ENCODE measurements around the gene GCC1.
"Not testable (repeated sequence)": the region's sequence is repeated elsewhere in the genome, so short reads cannot be mapped to it uniquely, and the experiment has no call there.

GCC1 gene

DNA sequence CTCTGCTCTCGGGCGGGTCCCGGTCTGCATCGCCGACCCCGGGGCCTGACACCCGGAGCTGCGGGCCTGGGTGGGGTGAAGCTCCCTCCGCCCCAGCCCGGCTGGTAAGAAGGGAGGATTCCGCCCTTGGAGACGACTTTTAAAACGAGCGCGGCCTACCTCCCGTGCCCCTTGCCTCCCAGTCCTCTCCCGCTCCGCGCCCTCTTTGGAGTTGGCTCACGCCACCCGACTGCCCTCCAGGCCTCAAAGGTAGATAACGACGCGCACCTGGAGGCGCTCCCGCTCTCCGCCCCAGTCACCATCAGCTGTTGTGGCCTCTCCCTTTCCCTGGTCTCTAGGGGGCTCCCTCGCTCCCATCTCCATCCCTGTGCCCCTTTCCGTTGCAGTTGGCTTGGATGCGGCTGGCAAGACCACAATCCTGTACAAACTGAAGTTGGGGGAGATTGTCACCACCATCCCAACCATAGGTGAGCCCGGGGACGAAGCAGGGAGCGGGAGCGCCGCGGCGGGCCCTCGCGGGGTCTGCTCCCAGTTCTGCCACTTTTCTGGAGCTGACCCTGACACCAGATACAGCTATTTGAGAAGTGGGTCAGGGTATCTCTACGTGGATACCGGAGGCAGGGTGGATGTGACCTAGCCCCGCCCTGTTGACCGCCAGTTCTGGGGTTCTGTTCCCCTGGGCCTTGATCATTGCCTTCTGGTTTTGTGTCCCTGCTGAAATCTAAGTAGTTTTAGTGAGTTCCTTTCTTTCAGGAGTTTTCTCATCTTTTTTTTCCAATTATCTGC, 3.5 kb upstream of the GCC1 start:
- peak; percentile 50 for DNase-seq

DNA sequence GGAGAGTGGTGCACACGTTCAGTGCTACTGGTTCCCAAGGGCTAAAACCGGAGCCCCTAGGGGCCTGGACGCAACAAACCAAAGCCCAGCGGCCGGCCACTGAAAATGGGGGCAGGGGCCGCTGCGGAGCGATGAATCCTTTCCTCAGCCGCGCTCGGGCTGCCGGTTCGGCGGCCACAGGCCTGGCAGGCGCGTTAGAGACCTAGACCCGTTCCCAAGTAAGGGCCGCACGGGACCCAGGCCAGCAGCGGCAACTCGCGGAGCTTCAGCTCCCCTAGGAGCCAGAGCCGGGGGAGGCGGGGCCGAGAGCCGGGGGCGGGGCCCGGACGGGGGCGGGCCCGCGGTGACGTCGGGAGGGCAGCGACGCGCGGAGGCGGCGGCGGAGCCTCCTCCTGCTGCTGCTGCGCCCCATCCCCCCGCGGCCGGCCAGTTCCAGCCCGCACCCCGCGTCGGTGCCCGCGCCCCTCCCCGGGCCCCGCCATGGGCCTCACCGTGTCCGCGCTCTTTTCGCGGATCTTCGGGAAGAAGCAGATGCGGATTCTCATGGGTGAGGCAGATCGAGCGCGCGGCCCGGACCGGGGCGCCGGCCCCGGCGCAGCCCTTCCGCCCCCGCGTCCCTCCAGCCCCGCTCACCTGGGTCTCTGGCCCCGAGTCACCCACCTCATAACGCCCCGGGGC, 2.8 kb upstream of the GCC1 start, which contains the start of gene ARF5:
Gene ARF5 (plus strand): TSS at position 393 of the 678 bp plus-strand sequence. CDS start 88 bp downstream, at position 481.
- DNase-seq = peak; percentile 92

DNA sequence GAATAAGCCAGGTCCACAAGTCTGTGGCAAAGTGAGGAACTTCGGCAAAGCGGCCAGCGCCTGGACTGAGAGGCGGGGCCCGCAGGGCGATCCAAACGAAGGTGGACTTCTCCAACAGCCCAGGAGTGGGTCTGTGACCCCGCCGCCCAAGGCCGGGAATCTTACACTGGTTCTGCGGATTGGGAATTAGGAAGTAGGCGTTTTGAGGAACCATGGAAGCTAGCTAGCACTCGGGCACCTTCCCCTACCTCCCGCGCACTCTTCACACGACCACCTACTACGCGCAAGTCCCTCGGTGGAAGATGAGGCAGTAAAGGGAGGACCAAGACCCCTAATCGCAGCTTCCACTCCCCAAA, 2.2 kb upstream of the GCC1 start:
- no peak for DNase-seq

DNA sequence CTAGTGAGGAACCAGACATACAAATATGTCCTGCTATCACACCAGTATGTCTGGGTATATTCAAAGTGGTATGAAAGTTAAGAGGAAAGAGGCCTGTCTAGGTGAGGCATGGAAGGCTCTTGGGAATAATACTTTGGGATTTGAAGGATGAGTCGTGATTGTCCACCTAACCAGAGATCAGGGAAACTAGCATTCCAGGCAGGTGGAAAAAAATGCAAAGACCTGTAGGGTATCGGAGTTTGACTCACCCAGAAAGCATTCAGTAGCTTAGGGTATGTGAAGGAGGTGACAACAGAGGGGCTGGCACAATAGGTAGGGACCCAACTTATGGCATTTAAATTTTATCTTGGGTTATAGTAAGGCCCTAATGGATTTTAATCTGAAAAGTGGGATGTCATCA, 950 bp upstream of the GCC1 start:
- no peak for DNase-seq

DNA sequence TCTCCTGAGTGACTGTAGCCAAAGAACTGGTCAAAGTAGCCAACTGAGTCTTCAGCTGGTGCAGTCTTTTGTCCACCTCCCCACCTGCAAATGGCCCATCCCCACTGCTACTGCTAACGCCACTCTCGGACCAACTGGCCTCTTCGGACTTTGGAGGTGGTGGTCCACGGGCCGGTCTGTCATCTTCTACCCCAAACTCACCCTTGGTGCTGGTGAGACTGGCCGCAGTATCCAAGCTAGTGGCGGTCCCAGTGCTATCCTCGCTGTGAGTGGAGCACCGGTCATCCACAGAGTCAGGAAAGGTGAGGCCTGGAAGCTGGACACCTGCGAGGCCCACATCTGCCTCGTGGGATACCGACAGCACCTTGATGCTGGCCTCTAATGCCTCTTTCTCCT, 750 bp downstream of the GCC1 start:
- DNase-seq = no peak

DNA sequence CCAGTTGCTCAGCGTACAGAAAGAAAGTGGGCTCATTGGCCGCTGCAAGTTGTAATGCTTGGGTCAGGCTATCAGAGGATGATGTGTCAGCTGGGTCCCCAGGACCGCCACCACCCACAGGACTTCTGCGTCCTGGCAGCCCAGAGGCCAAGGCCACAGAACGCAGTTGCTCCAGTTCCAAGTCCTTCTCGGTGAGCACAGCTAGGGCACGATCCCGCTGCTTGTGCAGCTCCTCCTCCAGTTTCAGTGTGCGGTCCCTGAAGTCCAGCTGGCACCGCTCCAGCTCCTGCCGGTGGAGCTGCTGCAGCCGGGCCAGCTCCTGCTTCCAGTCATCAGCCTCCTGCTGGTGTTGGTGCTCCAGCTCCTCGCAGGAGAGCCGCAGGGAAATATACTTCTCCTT, 3.0 kb downstream of the GCC1 start:
- no peak for DNase-seq

DNA sequence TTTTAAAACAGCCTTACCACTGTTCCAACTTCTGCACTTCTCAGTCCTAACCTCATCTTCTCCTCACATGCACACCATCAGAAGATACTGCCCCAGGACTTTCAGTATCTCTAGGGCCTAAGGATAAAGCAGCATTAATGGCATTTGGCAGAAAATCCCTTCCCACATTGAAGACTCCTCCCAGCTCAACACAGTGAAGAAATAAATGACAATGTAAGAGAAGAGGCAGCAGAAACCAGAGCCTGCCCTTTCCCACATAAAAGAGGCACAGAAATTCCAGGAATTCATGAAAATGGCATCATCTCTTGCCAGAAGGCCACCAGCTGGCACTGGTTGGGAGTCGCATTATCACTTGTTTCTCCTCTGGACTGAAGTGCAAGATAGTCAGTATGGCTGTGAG, 3.7 kb downstream of the GCC1 start:
- no peak for DNase-seq

DNA sequence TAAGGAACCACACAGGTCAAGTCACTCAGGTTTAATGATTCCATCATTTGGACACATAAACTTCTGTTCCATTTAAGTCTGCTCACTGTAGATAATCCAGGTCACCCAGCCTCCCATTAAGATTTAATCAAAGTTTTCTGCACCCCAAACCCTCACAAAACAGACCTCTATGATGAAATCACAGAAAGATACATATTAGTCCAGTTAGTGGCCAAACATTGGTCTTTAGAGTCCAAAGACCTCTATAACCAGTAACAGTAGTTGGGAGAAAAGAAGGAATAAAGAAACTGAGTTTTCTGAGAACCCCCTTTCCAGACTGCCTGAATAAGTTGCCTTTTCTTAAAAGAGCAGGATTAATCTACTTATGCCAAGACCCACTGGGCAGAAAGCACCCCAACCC, 4.8 kb downstream of the GCC1 start:
- no peak for DNase-seq

DNA sequence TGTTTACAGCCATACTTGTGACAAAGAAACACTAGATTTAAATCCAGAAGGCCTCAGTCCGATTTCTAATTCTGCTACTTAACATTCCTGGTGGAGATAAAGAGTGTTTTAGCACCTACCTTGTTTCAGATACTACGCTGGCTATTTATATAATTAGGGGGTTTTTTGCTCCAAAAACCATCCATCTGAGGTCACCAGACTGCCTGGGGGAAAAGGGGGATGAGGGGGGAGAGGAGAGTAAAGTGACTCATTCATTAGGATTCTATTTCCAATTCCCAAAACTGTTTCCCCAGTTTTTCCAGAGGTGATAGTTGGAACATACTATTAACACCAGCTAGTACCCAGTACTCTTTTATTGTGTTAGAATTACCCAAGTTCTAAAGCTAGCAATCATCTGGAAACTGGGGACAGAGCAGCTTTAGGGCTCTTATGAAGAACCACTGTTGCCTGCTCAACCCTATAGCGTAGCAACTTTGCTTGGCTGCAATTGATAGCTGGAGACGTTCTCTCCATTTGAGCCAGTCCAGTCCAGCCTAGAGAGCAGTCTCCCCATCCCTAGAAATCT, 6.6 kb downstream of the GCC1 start:
- DNase-seq = no peak

DNA sequence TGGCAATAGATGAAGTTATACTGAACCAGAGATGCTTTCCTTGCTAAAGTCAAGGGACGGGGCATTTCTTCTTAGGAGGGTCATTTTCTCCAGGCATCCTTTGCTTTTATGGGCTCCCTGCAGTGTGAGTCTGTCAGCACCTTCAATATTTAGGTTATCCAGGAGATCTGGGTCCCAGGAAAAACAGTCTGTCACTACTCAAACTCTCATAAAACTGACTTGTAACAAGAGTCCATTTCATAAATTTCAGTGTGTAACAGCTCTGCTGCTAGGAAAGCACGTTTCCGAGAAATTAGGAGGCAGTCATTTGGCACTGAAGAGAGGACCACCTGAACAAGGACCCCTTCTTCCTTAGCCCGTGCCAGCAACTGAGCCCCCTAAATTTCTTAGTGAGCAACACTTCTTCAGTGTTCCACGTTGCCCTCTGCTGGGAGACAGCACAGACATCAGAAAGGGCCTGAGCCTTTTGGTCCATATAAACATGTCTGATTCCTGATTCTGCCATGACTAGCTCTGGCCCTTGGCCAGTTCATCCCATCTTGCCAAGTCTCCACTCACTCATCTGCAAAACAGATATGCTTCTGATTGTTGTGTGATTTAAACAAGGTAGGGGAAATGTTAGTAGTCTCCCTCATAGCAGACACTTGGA, 7.2 kb downstream of the GCC1 start:
- DNase-seq = peak; percentile 37

DNA sequence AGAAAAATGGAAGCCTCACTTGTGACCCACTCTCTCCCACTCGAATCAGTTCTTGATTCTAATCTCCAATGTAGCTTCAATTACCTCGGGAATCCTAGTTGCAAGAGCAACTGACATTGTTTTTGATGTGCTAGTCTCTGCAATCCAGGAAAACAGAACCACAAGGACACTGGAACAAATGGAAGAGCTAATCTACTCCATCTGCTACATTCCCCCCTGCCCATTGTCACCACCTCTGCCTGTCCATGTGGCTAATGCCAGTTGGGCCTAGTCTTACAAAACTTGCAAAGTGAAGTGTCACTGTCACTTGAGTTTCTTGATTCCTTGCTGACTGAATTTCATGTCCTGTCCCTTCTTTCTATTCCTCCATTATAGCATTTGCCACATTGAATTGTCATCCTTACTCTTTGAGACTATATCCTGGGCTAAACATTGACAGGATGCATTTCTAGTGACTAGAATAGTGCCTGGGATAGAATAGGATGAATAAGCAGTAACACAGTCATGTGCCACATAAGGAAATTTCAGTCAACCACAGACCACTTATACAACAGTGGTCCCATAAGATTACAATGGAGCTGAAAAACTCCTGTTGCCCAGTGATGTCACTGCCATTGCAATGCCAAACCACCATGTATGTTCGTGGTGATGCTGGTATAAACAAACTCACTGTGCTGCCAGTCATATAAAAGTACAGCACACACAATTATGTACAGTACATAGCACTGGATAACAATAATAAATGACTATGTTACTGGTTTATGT, 13.5 kb downstream of the GCC1 start:
- no peak for DNase-seq

DNA sequence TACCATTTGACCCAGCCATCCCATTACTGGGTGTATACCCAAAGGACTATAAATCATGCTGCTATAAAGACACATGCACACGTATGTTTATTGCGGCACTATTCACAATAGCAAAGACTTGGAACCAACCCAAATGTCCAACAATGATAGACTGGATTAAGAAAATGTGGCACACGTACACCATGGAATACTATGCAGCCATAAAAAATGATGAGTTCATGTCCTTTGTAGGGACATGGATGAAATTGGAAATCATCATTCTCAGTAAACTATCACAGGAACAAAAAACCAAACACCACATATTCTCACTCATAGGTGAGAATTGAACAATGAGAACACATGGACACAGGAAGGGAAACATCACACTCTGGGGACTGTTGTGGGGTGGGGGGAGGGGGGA, 17.4 kb downstream of the GCC1 start:
- not testable (repeated sequence) for DNase-seq

DNA sequence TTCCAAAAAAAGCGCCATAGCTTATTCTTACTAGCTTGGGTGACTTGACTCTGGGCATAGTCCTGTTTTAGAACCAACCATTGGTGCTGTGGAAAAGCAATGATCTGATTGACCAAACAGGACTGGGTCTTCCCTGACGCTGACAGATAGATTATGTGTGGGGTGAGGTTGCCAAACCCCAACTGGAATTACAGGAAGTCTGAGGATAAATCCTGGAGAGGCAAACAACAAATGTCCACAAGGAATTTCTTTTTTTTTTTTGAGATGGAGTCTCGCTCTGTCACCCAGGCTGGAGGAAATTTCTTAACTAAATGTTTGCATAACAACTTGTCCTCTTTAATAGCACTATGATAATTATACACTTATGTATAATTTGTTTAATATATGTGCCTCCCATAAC, 19.2 kb downstream of the GCC1 start:
- no peak for DNase-seq

DNA sequence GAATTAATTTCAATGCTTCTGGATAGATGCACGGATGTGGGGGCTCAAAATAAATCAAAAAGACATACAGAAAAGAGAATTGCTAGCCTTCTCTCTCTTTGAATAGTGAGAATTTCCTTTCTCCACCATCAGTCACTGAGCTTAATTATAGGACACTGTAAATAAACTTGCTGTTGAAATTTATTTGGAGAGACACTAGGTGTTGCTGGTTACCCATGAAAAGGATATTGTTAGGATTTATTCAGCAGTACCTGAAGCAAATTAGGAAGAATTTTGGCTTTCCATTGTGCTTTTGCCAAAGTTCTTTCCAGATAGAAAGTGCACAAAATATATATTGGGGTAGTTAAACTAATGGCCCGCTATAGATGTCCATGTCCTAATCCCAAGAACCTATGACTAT, 27.6 kb downstream of the GCC1 start:
- no peak for DNase-seq

DNA sequence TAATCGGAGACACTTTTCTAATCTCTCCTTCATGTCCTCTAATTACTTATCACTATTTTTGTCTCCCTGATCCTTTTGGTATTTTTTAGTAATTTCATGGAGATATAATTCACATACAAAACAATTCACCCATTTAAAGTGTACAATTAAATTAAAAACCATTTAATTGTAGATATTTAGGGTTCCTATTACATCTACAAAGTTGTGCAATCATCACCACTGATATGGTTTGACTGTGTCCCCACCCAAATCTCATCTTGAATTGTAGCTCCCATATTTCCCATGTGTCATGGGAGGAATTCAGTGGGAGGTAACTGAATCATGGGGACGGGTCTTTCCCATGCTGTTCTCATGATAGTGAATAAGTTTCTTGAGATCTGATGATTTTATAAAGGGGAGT, 29.0 kb downstream of the GCC1 start:
- DNase-seq = no peak

DNA sequence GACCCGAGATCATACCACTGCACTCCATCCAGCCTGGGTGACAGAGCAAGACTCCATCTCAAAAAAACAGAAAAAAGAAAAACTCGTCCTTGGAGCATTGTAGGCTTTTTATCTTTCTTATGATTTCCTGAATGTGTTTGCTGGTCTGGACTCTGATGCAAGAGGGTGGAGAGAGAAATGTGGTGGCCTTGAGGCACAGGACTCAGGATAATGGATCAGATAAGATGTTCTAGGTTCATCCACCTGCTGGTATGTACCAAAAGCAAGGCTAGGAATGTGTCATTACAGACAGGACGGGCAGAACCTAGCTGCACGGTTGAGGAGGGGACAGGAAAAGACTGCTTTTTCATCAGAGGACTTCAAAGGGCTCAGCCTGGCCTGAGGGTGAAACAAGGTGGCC, 33.5 kb downstream of the GCC1 start:
- no peak for DNase-seq

DNA sequence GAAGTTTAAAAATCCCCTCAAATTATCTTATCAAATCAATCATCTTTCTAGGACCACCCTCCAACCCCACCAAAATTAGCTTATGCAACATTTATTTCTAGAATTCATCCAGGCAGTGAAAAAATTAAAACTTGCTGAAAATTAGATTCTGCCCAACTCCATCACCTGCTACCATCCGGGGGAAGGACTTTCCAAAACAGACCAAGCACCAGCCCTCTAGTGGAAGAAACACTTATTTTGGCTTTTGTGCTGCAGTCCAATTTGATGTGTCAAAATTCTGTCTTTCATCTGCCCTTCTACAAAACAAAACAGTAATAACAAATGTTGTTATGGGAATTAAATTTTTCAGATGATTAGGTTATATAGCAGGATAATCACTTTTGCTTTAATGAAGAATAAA, 35.1 kb downstream of the GCC1 start:
- DNase-seq = no peak

DNA sequence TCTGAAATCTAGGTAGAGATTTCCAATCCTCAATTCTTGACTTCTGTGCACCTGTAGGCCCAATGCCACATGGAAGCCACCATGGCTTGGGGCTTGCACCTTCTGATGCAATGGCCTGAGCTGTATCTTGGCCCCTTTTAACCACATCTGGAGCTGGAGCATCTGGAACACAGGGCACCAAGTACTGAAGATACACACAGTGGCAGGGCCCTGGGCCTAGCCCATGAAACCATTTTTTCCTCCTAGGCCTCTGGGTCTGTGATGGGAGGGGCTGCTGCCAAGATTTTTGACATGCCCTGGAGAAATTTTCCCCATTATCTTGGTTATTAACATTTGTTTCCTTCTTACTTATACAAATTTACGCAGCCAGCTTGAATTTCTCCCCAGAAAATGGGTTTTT, 39.1 kb downstream of the GCC1 start:
- no peak for DNase-seq

DNA sequence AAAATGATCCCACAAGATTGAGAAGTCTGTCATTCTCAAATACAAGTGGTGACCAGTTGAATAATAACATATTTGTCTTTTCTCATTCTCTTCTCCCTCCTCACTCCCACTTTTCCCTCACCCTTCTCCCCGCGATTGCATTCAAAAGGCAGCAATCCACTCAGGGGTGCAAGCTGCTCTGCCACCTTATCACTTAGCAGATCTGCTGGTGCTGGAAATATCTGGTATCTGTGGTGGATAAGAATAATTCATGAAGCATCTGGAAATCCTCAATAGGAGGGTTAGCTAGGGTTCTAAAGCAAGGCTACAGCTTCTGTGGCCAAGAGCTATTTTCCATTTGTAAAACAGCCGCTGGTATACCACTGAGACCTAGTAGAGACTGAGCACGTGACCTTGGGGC, 43.8 kb downstream of the GCC1 start:
- DNase-seq = no peak

DNA sequence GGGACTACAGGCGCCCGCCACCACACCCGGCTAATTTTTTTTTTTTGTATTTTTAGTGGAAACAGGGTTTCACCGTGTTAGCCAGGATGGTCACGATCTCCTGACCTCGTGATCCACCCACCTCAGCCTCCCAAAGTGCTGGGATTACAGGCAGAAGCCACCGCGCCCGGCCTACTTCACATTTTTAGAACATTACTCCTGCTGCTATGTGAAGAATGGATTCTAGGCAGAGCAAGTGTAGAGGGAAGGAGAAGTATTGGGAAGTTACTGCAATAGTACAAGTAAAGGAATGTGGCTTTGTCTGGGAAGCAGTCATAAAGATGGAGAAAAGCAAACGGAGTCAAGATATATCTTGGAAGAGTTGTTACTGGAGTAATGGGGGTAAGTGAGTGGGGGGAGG, 44.9 kb downstream of the GCC1 start:
- not testable (repeated sequence) for DNase-seq

DNA sequence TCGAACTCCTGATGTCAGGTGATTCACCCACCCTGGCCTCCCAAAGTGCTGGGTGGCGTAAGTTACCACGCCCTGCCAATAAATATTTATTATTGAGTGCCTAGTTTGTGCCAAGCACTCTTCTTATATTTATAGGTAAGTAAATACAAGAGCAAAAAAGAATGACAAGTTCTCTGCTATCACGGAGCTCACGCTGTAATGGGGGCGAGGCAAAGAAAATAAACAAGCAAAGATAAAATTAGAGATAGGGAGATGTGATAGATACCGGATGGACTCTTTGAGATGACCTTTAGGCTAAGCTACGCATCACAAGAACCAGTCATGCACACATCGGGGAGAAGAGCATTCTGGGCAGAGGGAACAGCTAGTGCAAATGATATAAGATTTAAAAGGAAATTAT, 46.3 kb downstream of the GCC1 start:
- DNase-seq = no peak

DNA sequence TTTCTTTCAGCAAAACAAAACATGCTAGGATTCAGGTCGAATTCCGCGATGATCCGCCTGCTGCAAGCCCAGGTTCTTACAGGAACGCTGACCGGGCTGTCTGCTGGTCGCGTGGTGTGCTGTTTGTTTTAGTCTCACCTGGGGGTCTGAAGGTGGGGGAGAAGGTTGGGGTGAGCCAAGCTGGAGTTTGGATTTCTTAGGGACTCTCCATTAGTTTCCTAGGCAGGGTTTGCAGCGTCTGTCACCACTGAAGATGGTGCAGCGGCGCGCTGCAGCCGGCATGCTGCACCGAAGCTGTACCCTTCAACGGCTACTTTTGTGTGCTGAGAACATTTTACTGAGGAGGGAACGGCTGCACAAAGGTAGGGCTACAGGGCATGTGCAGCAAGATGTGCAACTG, 48.7 kb downstream of the GCC1 start:
- DNase-seq = no peak

DNA sequence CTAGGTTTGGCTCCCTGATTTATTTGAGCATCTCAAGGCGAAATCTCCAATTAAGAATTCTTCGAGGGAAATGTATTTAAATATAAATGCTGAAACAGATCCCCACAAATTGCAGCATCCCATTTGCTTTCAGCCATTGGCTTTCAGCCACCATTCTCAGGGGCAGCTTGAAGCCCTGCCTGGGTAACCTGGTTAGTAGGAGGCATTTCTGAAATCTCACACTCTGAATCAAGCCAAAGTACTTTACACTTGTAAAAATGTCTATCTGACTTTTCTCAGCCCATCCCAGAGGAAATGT, 49.1 kb downstream of the GCC1 start:
- DNase-seq = no peak

All from stimulated activated CD8-positive, alpha-beta memory T cell treated with anti-CD3 and anti-CD28 coated beads, Interleukin-4, amount 100 ng/mL, for 48 hours (primary cell).